SU-DHL-6 (cell line): ENCODE results near the gene GNB1L.

Source experiments
- H2AFZ ChIP-seq: fragments of 200-600 bp; sonication (generic); 2 replicates; pipeline ENCODE4 v1.6.1; 2014; ENCODE audit warnings: low read depth, mild to moderate bottlenecking, moderate library complexity, mixed read lengths, antibody characterized with exemption, low read length; ENCODE audit not compliant: severe bottlenecking
- H3F3A ChIP-seq: fragments of 200-600 bp; shearing (Covaris generic); 2 replicates; pipeline ENCODE4 v1.6.0; 2016; ENCODE audit warnings: antibody characterized with exemption, mild to moderate bottlenecking; ENCODE audit not compliant: insufficient read depth
- H3K27ac ChIP-seq: fragments of 200-600 bp; sonication (generic); 2 replicates; pipeline ENCODE4 v1.5.1; 2016; ENCODE audit warnings: low read depth, mild to moderate bottlenecking, low read length, moderate library complexity, mixed read lengths
- H3K27me3 ChIP-seq: fragments of 200-600 bp; sonication (generic), shearing (Covaris generic); 2 replicates; pipeline ENCODE4 v1.6.0; 2014; ENCODE audit warnings: mild to moderate bottlenecking, low read length
- H3K36me3 ChIP-seq: fragments of 200-600 bp; sonication (generic); 2 replicates; pipeline ENCODE4 v1.6.1; 2014; ENCODE audit warnings: mild to moderate bottlenecking, low read length, mixed read lengths
- H3K4me2 ChIP-seq: fragments of 300-600, 200-600 bp; shearing (Covaris generic), sonication (generic); 2 replicates; pipeline ENCODE4 v1.6.0; 2014; ENCODE audit warnings: low read length, low read depth, mild to moderate bottlenecking; ENCODE audit not compliant: poor library complexity, severe bottlenecking
- H3K4me3 ChIP-seq: fragments of 200-600 bp; sonication (generic); 2 replicates; pipeline ENCODE4 v1.5.1; 2014; ENCODE audit warnings: antibody characterized with exemption, low read length, mild to moderate bottlenecking, mixed read lengths; ENCODE audit not compliant: insufficient read depth, poor library complexity, severe bottlenecking
- H3K79me2 ChIP-seq: fragments of 200-600 bp; sonication (generic); 2 replicates; pipeline ENCODE4 v1.6.1; 2014; ENCODE audit warnings: mild to moderate bottlenecking, low read length, moderate library complexity; ENCODE audit not compliant: insufficient read depth
- H3K9ac ChIP-seq: fragments of 200-600 bp; sonication (generic); 2 replicates; pipeline ENCODE4 v1.7.0; 2014; ENCODE audit warnings: mild to moderate bottlenecking, low read length
- H3K9me2 ChIP-seq: fragments of 200-600 bp; sonication (generic); replicated peaks from 2 replicates; pipeline ENCODE4 v1.6.1; 2014; ENCODE audit warnings: low read length; ENCODE audit not compliant: insufficient read depth
- H3K9me3 ChIP-seq: fragments of 200-600 bp; sonication (generic); 2 replicates; pipeline ENCODE4 v1.6.1; 2014; ENCODE audit warnings: low read length, mixed read lengths; ENCODE audit not compliant: insufficient read depth
- H4K20me1 ChIP-seq: fragments of 200-600 bp; sonication (generic); 2 replicates; pipeline ENCODE4 v1.6.1; 2014; ENCODE audit warnings: low read depth, mild to moderate bottlenecking, antibody characterized with exemption, low read length, moderate library complexity, mixed read lengths
- CTCF ChIP-seq: fragments of 200-600 bp; sonication (generic); IDR thresholded peaks from one replicate; pipeline ENCODE4 v1.5.1; 2017; ENCODE audit warnings: antibody characterized with exemption, mild to moderate bottlenecking, low read length, moderate library complexity; ENCODE audit not compliant: insufficient read depth, poor library complexity, severe bottlenecking
- EZH2phosphoT487 ChIP-seq: fragments of 200-600 bp; sonication (generic), shearing (Covaris generic); conservative IDR thresholded peaks from 2 replicates; pipeline ENCODE4 v1.6.1; 2018; ENCODE audit warnings: mild to moderate bottlenecking, antibody characterized with exemption, low read length, moderate library complexity, mixed read lengths

Gene GNB1L

GRCh38 chr22:19873960-19874306, 19.3 kb upstream of the GNB1L start:
- Histone ChIP-seq H4K20me1 (no peaks in the 10 kb centered on the region), H3K27me3 (no peaks in the 10 kb centered on the region), H3K9me3 (no peaks in the 10 kb centered on the region), H3K36me3 (no peaks in the 10 kb centered on the region), H3K9ac (no peak overlapping the region), H3K79me2 (no peaks in the 10 kb centered on the region), H3K9me2 (no peaks in the 10 kb centered on the region), H3K27ac (no peak overlapping the region), H3K4me3 (no peak overlapping the region), H3K4me2 (no peak overlapping the region), H3F3A (no peaks in the 10 kb centered on the region), H2AFZ (no peak overlapping the region)
- TF ChIP-seq CTCF (no peak), EZH2phosphoT487 (no peak)

GRCh38 chr22:19873138-19873959, 18.7 kb upstream of the GNB1L start:
- Histone ChIP-seq H3K9ac (no peak overlapping the region), H3K4me3 (no peak overlapping the region), H3K9me2 (no peaks in the 10 kb centered on the region), H2AFZ (no peak overlapping the region), H3K4me2 (no peak overlapping the region), H3K27me3 (no peaks in the 10 kb centered on the region), H3K27ac (no peak overlapping the region), H3F3A (no peaks in the 10 kb centered on the region), H3K9me3 (no peaks in the 10 kb centered on the region), H3K79me2 (no peaks in the 10 kb centered on the region), H4K20me1 (no peaks in the 10 kb centered on the region), H3K36me3 (no peaks in the 10 kb centered on the region)
- TF ChIP-seq EZH2phosphoT487 (no peak), CTCF (no peak)

DNA sequence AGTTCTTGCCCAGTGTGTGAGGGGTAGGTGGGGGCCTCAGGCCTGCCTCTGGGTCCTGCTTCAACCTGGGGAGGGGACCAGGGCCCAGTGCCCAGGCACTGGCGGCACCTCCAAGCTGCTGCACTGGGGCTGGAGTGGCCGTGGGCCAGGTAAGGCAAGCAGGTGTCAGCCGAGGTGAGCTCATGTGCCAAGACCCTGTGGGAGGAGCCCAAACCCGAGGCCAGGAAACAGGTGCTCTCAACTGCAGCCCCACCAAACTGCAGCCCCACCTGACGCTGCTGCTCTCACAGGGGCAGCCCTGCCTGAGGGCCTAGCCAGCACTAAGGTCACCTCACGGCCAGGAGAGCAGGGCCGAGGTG, 18.1 kb upstream of the GNB1L start:
- H4K20me1 ChIP-seq, result no peaks in the 10 kb centered on the region
- TF ChIP-seq CTCF (no peak), EZH2phosphoT487 (no peak)
- H3K27me3 ChIP-seq, result no peaks in the 10 kb centered on the region
- H3K36me3 ChIP-seq, result no peaks in the 10 kb centered on the region
- H3F3A ChIP-seq, result no peaks in the 10 kb centered on the region
- no peaks in the 10 kb centered on the region for H3K9me3 ChIP-seq
- no peak overlapping the region for H3K4me2 ChIP-seq
- H3K27ac ChIP-seq, result no peak overlapping the region
- H3K79me2 ChIP-seq, result no peaks in the 10 kb centered on the region
- no peak overlapping the region for H3K9ac ChIP-seq
- H2AFZ ChIP-seq, result no peak overlapping the region
- H3K4me3 ChIP-seq, result no peak overlapping the region
- H3K9me2 ChIP-seq, result no peaks in the 10 kb centered on the region
